AG04450 (cell line): ENCODE results near the gene DNAAF9. TPM values are rescaled to one million over a fixed set of nuclear protein-coding genes. Genes with fewer than 3 reads are reported as not detected.

Experiments
- CTCF ChIA-PET: fragments of 300-600, 350-600 bp; formaldehyde crosslinking; extraction: SDS; loops from one replicate; lab custom pipeline; 2022; ENCODE audit warnings: antibody characterized with exemption, inconsistent platforms; lab: Charles Lee
- POLR2A ChIA-PET: fragments of 350-600 bp; formaldehyde crosslinking; extraction: SDS; loops from one replicate; lab custom pipeline; 2021; ENCODE audit warnings: antibody characterized with exemption, inconsistent platforms; lab: Yijun Ruan, JAX
- DNase-seq: peaks from one replicate; pipeline ENCODE4 v3.0.0-alpha.2; 2011; ENCODE audit warnings: low read depth, low spot score
- H3K27ac ChIP-seq: one replicate; pipeline ENCODE4 v1.5.1; 2012; ENCODE audit warnings: low read depth, low read length, control low read depth
- H3K27me3 ChIP-seq: one replicate; pipeline ENCODE4 v1.6.0; 2012; ENCODE audit warnings: low read length; ENCODE audit not compliant: control insufficient read depth, insufficient read depth
- H3K4me3 ChIP-seq: 2 replicates; pipeline ENCODE4 v1.5.1; 2011; ENCODE audit warnings: mild to moderate bottlenecking, low read depth, low read length, control low read depth
- H3K9me3 ChIP-seq: 2 replicates; pipeline ENCODE4 v1.5.1; 2012; ENCODE audit warnings: low read length; ENCODE audit not compliant: control insufficient read depth, insufficient read depth
- polyA plus RNA-seq: library from polyadenylated mRNA; depleted of rRNA; stranded (reverse); fragments of >200 nt; gene quantifications from 2 replicates; pipeline ENCODE4 v1.2.3, GENCODE V29; 2011
- TF ChIP-seq, protein P1 (sequence below): IDR thresholded peaks from 2 replicates; pipeline ENCODE4 v1.5.1; 2011; ENCODE audit warnings: low read depth, low read length, control low read depth, inconsistent platforms

The DNAAF9 gene
- polyA plus RNA-seq, 1 experiment, result 15.0 TPM

DNA sequence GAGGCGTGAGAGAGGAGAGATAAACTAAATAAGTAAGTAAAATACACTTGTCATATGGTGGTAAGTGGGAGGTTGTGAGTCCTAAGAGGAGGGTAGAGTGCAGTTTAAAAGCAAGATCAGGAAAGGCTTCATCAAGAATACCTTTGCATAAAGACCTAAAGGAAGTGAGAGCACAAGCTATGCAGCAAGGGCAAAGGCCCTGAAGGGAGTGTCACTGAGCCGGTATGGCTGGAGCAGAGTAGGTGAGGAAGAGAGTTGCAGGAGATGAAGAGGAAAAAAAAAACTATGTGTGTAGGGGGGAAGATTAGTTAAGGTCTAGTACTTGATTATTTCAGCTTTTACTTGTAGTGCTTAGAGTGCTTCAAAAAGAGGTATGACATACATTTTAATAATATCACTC is 11.0 kb downstream of the DNAAF9 start:
- TF ChIP-seq, protein P1, sequence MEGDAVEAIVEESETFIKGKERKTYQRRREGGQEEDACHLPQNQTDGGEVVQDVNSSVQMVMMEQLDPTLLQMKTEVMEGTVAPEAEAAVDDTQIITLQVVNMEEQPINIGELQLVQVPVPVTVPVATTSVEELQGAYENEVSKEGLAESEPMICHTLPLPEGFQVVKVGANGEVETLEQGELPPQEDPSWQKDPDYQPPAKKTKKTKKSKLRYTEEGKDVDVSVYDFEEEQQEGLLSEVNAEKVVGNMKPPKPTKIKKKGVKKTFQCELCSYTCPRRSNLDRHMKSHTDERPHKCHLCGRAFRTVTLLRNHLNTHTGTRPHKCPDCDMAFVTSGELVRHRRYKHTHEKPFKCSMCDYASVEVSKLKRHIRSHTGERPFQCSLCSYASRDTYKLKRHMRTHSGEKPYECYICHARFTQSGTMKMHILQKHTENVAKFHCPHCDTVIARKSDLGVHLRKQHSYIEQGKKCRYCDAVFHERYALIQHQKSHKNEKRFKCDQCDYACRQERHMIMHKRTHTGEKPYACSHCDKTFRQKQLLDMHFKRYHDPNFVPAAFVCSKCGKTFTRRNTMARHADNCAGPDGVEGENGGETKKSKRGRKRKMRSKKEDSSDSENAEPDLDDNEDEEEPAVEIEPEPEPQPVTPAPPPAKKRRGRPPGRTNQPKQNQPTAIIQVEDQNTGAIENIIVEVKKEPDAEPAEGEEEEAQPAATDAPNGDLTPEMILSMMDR, result no peak
- H3K9me3 ChIP-seq, result no peaks in the 10 kb centered on the region; the same call in 1 of the 2 replicates
- H3K27me3 ChIP-seq, result no peaks in the 10 kb centered on the region
- no peak for DNase-seq
- ChIA-PET POLR2A (no interaction called here), CTCF (interaction anchor here (0.6 kb wide), 1 partner anchor 331 kb away, joined by 3 read pairs; no protein-coding TSS in a partner anchor)
- no peak overlapping the region for H3K27ac ChIP-seq
- H3K4me3 ChIP-seq, result no peak overlapping the region

DNA sequence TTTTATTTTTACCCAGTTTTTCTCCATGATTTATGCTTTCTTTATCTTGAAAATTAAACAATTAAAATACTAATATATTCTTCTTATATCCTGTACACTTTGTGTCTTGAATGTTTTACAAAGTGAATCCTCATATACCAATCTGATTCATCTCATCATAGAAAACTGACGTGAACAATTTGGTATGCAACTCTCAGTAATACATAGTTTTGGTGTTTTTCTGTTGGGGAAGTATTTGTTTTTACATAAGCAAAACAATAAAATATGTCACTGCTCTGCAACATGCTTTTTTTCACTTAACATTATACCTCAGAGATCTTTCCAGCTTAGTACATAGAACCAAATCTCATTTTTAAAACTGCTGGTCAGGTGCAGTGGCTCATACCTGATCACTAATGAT is 14.7 kb downstream of the DNAAF9 start:
- CTCF ChIA-PET, result no interaction called here
- Histone ChIP-seq H3K27ac (no peak overlapping the region), H3K9me3 (no peaks in the 10 kb centered on the region; the same call in 1 of the 2 replicates), H3K4me3 (no peak overlapping the region), H3K27me3 (no peaks in the 10 kb centered on the region)
- no peak for DNase-seq
- TF ChIP-seq, protein P1, result no peak
- POLR2A ChIA-PET, result no interaction called here

DNA sequence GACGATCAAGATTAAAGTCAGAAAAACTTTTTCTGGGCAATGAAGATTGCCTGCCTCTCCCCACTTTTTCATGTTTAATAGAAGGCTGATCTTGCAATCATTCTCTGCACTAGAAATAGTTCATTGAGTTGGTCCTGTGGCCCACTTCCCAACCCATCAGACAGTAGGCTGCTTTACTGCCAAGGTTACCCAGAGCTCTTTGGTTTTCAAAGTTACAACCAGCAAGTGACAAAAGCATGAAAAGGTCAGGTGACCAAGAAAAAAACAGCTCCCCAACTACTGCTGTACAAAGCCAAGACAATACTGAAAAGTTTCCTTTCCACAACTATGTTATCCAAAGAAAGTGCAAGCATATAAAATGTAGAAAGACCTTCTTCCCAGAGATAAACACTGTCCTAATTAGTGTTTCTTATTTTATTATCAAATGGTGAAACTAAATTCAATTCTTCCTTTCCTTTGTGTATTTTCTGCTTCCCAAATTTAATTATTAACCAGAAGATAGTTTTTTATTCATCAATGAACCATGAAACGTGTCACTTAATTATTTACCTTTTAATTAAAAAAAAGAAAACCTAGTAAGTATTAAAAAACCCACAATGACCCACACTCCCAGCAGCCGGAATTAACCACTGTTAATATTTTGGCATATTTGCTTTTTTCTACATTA is 16.6 kb downstream of the DNAAF9 start:
- Histone ChIP-seq H3K4me3 (no peak overlapping the region), H3K27me3 (no peaks in the 10 kb centered on the region), H3K27ac (no peak overlapping the region), H3K9me3 (peaks cover 2% of the 10 kb centered on the region; the same call in 1 of the 2 replicates)
- ChIA-PET CTCF (no interaction called here), POLR2A (no interaction called here)
- DNase-seq, result no peak
- TF ChIP-seq, protein P1, result no peak

DNA sequence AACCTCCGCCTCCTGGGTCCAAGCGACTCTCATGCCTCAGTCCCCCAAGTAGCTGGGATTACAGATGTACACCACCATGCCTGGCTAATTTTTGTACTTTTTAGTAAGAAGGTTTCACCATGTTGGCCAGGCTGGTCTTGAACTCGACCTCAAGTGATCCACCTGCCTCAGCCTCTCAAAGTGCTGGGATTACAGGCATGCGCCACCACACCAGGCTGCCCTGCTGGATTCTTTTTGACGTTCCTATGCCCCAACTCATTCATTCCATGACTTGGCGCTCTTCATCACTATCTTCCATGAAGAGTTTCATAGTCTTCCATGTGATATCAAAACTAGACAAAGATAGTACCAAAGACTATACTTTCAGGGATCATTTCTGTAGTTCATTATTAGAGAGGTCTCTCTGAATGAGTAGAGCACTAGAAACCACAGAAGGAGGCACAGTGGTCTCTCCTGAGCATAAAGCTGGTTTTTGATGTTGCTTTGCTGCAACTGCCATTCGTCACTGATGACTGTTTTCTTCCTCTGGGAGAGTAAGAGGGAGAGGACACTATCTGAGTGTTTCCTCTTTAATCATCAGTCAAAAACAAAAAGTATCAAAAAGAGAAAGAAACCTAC is 23.5 kb downstream of the DNAAF9 start:
- Histone ChIP-seq H3K27me3 (no peaks in the 10 kb centered on the region), H3K4me3 (no peak overlapping the region), H3K9me3 (peaks cover 2% of the 10 kb centered on the region; the same call in 1 of the 2 replicates), H3K27ac (no peak overlapping the region)
- CTCF ChIA-PET, result no interaction called here
- DNase-seq, result no peak
- TF ChIP-seq, protein P1, result no peak
- POLR2A ChIA-PET, result no interaction called here

DNA sequence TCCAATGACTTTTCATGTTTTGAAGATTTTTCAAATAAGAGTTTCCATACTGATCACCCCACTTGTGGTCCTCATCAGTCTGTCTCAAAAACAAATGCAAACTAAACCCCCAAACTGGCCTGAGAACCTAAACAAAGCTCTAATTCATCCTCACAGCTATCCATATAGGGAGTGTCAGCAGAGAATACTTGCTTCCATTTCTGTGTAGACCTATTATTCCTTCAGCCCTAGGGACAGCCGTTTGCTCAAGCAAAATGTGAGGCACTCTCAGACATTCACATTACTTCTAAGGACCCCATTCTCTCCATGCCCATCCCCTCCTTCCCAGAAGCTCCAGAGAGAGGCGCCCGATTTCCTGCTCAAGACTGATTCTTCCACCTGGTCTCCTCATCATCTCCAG is 24.6 kb downstream of the DNAAF9 start:
- Histone ChIP-seq H3K27ac (no peak overlapping the region), H3K9me3 (peaks cover 2% of the 10 kb centered on the region; the same call in 1 of the 2 replicates), H3K4me3 (no peak overlapping the region), H3K27me3 (no peaks in the 10 kb centered on the region)
- CTCF ChIA-PET, result interaction anchor here (0.7 kb wide), 1 partner anchor 1879 kb away, joined by 6 read pairs; no protein-coding TSS in a partner anchor
- POLR2A ChIA-PET, result no interaction called here
- TF ChIP-seq, protein P1, result no peak
- no peak for DNase-seq
